ENCODE data around the gene COL3A1. TPM values are rescaled to one million over a fixed set of nuclear protein-coding genes. Genes with fewer than 3 reads are reported as not detected.

COL3A1 gene
- total RNA-seq = not detected

DNA sequence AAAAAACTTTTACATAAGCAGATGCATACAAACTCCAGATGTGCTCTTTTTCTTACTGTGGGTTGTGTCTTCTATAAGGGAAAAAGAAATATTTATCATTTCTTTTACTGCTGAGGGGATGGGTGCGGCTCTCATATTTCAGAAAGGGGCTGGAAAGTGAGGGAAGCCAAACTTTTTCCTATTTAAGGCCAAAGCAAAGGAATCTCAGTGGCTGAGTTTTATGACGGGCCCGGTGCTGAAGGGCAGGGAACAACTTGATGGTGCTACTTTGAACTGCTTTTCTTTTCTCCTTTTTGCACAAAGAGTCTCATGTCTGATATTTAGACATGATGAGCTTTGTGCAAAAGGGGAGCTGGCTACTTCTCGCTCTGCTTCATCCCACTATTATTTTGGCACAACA, at the start of gene COL3A1:
TSS of gene COL3A1 (plus strand) at position 210 of the 400 bp plus-strand sequence. CDS start at position 327, 117 bp downstream.
- CTCF ChIA-PET = interaction anchor here (0.7 kb wide), 1 partner anchor 73 kb away, joined by 3 read pairs; no protein-coding TSS in a partner anchor

DNA sequence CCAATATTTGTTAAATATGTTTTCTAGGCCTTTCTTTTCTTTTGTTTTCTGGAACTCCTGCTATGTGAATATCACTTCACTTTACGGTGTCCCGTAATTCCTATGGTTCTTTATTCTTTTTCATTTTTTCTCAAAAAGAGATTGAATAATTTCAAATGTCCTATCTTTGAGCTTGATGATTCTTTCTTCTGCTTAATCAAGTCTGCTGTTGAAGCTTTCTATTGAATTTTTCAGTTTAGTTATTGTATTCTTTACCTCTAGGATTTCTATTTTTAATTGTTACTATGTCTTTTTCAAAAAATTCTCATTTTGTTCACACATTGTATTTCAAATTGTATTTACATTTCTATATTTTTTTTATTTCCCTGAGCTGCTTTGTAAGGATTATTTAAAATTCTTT, 45.5 kb upstream of the COL3A1 start:
- Mint-ChIP-seq H3K36me3 (ENCODE audit: low read depth) (no peaks in the 10 kb centered on the region), H3K27ac (no peak overlapping the region), H3K4me3 (no peak overlapping the region), H3K4me1 (no peaks in the 10 kb centered on the region), H3K9me3 (no peaks in the 10 kb centered on the region), H3K27me3 (no peaks in the 10 kb centered on the region)
- ChIA-PET CTCF (no interaction called here), POLR2A (no interaction called here)
- no peak for DNase-seq

More for the DNA sequence above, at the start of gene COL3A1:
- H3K4me3 Mint-ChIP-seq = no peak within 1 kb of the TSS
- H3K27ac Mint-ChIP-seq = no peak within 1 kb of the TSS
- DNase-seq = no peak
- peaks cover 3% of the 10 kb centered on the region for H3K4me1 Mint-ChIP-seq
- H3K36me3 Mint-ChIP-seq (ENCODE audit: low read depth) = no peaks in the 10 kb centered on the region
- POLR2A ChIA-PET = no interaction called here
- no peaks in the 10 kb centered on the region for H3K9me3 Mint-ChIP-seq
- peaks cover 4% of the 10 kb centered on the region for H3K27me3 Mint-ChIP-seq

DNA sequence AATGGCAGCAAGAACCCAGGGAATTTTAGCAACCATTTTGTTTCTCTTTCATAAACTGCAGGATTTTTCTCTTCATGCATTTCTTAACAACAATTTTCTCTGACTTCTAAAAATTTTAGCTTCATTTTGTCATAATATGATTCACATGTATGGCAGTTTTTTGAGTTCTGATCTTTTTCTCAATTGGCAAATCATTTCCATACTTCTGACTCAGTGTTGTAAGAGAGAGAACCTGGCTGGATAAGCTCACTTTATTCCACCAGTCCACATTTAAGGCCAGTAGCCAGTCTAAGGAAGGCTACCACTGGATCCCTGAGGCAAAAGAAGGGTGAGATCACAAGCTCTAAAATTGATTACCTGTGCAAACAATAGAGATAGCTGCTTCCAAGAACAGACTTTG, 42.8 kb upstream of the COL3A1 start:
- H3K4me3 Mint-ChIP-seq = no peak overlapping the region
- H3K27me3 Mint-ChIP-seq = no peaks in the 10 kb centered on the region
- ChIA-PET POLR2A (no interaction called here), CTCF (no interaction called here)
- no peak for DNase-seq
- H3K9me3 Mint-ChIP-seq = no peaks in the 10 kb centered on the region
- no peaks in the 10 kb centered on the region for H3K4me1 Mint-ChIP-seq
- no peak overlapping the region for H3K27ac Mint-ChIP-seq
- no peaks in the 10 kb centered on the region for H3K36me3 Mint-ChIP-seq (ENCODE audit: low read depth)

DNA sequence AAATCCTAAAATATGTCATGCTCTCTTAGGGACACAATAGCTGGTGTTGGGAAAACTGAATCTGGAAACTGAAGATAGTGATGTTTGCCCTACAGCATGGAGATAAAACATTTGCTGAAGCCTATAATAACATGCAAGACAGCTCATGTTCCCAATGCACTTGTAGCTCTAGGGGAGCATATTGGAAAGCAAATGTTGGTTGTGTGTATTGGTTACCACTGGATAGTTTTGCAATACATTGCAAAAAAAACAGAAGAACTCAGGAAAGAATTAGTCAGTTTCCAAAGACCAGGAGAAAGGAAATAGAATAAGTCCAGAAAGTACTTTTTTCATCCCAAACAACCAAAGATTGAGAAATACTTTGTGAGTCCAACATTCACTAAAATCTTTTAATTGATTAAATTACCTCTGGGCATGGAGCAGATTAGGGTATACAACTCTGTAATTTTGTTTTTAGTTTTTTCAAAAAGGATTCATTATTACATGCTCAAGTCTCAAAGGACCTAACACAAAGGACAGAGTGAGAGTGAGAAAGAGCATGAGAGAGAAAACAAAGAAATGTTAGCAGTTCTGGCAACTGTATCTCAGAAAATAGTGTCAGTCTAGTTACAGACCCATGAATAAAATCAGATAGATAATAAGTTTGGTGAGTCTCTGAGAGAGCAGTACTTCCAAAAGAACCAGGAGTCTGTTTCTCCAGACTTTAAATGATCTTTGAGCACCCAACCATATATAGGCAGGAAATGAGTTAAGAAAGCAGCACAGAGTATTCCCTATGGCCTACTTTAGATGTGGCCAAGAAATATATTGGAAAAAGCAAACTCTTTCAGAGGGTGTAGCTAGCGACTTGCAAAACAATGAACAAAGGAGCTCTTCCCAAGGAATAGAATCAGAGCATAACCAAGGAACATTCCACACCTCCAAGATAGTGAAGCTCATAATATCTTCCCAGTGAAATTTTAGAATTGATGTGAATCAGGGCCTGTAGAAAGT, 36.6 kb upstream of the COL3A1 start:
- POLR2A ChIA-PET = no interaction called here

DNA sequence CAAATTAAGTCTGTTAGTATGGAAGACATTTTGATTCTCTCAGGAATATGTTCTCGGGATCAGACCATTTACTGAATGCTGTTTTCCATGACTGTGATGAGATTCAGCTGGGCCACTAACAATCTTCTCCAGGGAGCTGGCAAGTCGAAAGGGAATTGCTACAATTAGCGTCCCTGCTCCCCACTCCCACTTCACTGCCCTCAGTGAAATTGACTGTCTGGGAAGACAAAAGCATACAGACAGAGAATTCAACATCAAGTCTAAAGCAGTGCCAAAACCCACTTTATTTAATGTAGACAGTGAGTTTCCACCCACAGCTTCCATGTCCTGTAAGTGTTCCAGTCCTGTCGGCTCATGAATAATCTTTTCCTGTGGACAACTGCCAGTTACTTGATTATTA, 34.0 kb upstream of the COL3A1 start:
- H3K36me3 Mint-ChIP-seq (ENCODE audit: low read depth) = no peaks in the 10 kb centered on the region
- DNase-seq = no peak
- H3K9me3 Mint-ChIP-seq = no peaks in the 10 kb centered on the region
- ChIA-PET CTCF (no interaction called here), POLR2A (no interaction called here)
- no peaks in the 10 kb centered on the region for H3K27me3 Mint-ChIP-seq
- no peak overlapping the region for H3K27ac Mint-ChIP-seq
- H3K4me3 Mint-ChIP-seq = no peak overlapping the region
- no peaks in the 10 kb centered on the region for H3K4me1 Mint-ChIP-seq

More for the DNA sequence above, 36.6 kb upstream of the COL3A1 start:
- Mint-ChIP-seq H3K36me3 (ENCODE audit: low read depth) (no peaks in the 10 kb centered on the region), H3K4me3 (no peak overlapping the region), H3K4me1 (no peaks in the 10 kb centered on the region), H3K9me3 (no peaks in the 10 kb centered on the region), H3K27me3 (no peaks in the 10 kb centered on the region), H3K27ac (no peak overlapping the region)
- no peak for DNase-seq
- CTCF ChIA-PET = interaction anchor here (0.6 kb wide), 1 partner anchor 16 kb away, joined by 3 read pairs; no protein-coding TSS in a partner anchor

DNA sequence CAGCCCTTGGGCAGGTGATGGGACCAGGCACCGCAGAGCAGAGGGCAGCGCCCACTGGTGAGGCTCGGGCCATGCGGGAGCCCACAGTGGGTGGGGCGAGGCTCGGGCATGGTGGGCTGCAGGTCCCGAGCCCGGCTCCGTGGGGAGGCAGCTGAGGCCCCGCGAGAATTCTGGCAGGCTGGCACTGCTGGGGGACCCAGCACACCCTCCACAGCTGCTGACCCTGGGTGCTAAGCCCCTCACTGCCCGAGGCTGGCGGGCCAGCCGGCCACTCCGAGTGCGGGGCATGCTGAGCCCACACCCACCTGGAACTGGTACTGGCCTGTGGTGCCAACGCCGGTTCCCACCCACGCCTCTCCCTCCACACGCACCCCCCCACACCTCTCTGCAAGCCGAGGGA, 29.7 kb upstream of the COL3A1 start:
- Mint-ChIP-seq H3K4me3 (no peak overlapping the region), H3K36me3 (ENCODE audit: low read depth) (no peaks in the 10 kb centered on the region), H3K9me3 (no peaks in the 10 kb centered on the region), H3K27ac (no peak overlapping the region), H3K4me1 (no peaks in the 10 kb centered on the region), H3K27me3 (no peaks in the 10 kb centered on the region)
- ChIA-PET POLR2A (no interaction called here), CTCF (no interaction called here)
- DNase-seq = no peak

DNA sequence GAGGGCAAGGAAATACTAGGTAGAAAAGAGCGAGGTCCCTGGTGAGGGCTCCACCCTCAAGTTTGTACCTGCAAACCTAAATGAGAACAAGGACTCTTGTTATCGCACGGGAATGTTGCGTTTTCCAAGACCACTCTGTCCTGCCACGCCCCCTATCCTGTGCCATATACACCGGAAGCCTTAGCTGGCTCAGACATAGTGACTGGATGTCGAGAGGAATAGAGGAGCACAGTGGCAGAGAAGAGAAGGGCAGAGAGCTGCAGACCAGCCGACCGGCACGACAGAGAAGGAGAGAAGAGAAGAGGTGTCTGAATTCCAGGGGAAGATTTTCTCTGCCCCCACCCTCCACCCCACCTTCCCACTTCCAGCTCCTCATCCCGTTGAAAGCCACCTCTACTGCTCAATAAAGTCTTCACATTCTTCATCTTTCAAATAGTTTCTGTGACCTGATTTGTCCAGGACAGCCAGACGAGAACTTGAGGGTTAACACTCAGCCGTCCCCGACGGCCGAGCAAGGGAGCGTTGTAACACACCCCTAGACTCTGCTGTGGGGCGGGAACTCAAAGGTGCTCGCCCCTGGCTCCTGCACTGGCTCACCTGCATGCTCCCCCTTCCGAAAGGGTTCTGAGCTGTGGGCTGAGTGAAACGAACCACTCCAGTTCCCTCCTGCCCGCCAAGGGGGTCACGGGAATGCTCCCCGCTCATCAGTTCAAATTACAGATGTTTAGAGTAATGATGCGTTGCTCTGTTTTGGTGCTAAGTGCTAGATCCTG, 24.9 kb upstream of the COL3A1 start:
- Mint-ChIP-seq H3K4me3 (no peak overlapping the region), H3K9me3 (no peaks in the 10 kb centered on the region), H3K27me3 (no peaks in the 10 kb centered on the region), H3K4me1 (no peaks in the 10 kb centered on the region), H3K27ac (no peak overlapping the region), H3K36me3 (ENCODE audit: low read depth) (no peaks in the 10 kb centered on the region)
- POLR2A ChIA-PET = no interaction called here
- no peak for DNase-seq
- CTCF ChIA-PET = no interaction called here

DNA sequence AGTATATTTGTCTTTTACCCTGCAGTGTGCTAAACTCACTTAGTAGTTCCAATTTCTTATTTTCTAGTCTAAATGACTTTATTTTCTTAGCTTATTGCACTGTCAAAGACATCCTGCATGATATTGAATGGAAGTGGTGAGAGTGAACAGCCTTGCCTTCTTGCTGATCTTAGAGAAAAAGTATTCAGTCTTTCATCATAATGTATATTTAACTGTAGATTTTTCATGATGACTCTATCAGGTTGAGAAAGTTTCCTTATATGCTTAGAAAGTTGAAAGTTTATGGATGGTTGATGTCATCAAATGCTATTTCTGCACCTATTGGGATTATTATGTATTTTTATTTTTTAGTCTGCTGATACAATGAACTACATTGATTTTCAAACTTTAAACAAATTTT, 21.3 kb upstream of the COL3A1 start:
- CTCF ChIA-PET = no interaction called here
- no peaks in the 10 kb centered on the region for H3K4me1 Mint-ChIP-seq
- no peak for DNase-seq
- H3K36me3 Mint-ChIP-seq (ENCODE audit: low read depth) = no peaks in the 10 kb centered on the region
- no peaks in the 10 kb centered on the region for H3K27me3 Mint-ChIP-seq
- H3K27ac Mint-ChIP-seq = no peak overlapping the region
- no peaks in the 10 kb centered on the region for H3K9me3 Mint-ChIP-seq
- POLR2A ChIA-PET = no interaction called here
- H3K4me3 Mint-ChIP-seq = no peak overlapping the region

DNA sequence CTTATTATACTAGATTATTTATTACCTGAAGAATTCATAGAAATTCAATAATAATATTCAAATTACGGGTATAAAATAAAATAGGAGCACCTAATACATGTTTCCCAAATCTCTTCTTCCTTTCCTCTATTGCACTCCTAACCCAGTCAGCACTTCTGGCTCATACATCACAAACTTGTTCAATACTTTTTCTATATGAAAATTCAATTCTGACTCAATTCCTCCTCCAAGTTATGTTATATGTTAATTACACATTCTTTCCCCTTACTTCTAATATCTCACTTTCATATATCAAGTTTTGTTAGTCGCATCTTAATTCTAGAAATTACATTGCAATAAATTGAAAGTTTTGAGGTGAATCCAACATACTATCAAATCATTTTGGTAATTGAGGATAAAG, 17.9 kb upstream of the COL3A1 start:
- H3K4me1 Mint-ChIP-seq = no peaks in the 10 kb centered on the region
- H3K27ac Mint-ChIP-seq = no peak overlapping the region
- ChIA-PET POLR2A (no interaction called here), CTCF (no interaction called here)
- H3K9me3 Mint-ChIP-seq = no peaks in the 10 kb centered on the region
- H3K27me3 Mint-ChIP-seq = no peaks in the 10 kb centered on the region
- no peak for DNase-seq
- no peaks in the 10 kb centered on the region for H3K36me3 Mint-ChIP-seq (ENCODE audit: low read depth)
- H3K4me3 Mint-ChIP-seq = no peak overlapping the region

DNA sequence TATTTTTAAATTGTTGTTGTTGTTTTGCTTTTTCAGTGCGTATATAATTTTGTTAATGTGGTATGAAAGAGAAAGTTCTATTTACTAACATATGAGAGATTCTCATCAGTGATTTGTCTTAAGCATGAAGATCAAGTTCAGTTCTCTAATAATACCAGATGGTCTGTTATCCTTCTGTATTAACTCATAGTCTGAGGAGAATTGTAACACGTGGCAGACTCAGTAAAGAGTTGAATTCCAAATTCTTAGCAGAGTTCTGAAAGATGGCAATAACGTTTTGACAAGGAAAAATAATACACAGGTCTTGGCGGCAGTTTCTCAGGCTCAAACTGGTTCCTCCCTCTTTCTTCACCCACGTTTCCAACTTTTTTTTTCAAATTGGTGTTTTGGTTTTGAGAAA, 17.2 kb upstream of the COL3A1 start:
- no peaks in the 10 kb centered on the region for H3K9me3 Mint-ChIP-seq
- H3K4me3 Mint-ChIP-seq = no peak overlapping the region
- DNase-seq = no peak
- CTCF ChIA-PET = no interaction called here
- no peaks in the 10 kb centered on the region for H3K4me1 Mint-ChIP-seq
- POLR2A ChIA-PET = no interaction called here
- no peak overlapping the region for H3K27ac Mint-ChIP-seq
- no peaks in the 10 kb centered on the region for H3K27me3 Mint-ChIP-seq
- H3K36me3 Mint-ChIP-seq (ENCODE audit: low read depth) = no peaks in the 10 kb centered on the region

DNA sequence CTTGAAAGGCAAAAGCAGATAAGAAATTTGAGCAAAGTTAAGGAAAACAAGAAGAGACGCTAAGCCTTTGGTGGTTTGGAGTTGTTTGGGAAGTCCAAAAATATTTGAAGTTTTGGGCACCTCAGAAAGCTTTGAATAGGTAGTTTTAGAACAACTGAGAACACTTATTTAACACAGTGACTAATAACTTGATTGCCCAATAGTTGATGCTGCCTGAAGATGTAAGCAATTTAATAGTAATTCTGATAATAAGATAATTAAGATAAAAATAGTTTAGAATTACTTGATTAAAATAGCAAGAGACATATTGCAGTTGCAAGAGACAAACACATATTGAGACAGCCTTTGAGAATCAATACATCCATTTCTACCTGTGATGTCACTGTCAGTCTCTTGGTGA, 16.5 kb upstream of the COL3A1 start:
- no peak for DNase-seq
- ChIA-PET POLR2A (interaction anchor here (0.6 kb wide), 1 partner anchor 59 kb away, joined by 3 read pairs; no protein-coding TSS in a partner anchor), CTCF (no interaction called here)
- Mint-ChIP-seq H3K27ac (no peak overlapping the region), H3K27me3 (no peaks in the 10 kb centered on the region), H3K4me3 (no peak overlapping the region), H3K36me3 (ENCODE audit: low read depth) (no peaks in the 10 kb centered on the region), H3K9me3 (no peaks in the 10 kb centered on the region), H3K4me1 (no peaks in the 10 kb centered on the region)

DNA sequence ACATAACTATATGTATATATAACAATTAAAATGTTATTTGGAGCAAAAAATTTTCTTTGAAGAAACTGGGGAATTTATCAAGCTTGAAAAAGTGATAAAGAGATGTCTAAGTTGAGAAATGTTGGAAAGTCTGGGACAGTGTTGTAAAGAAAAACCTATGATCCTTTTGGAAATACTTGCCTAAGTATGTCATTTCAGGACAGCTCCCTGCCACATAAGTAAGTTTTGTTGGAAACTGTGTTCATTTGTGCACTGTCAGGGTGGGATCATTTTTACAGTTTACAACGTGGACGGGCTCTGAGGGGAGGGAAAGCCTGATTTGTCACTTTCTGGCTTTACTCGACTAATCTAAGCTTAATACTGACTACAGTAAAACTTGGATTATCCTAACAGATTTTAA, 10.4 kb upstream of the COL3A1 start:
- Mint-ChIP-seq H3K36me3 (ENCODE audit: low read depth) (no peaks in the 10 kb centered on the region), H3K4me1 (no peaks in the 10 kb centered on the region), H3K27ac (no peak overlapping the region), H3K9me3 (no peaks in the 10 kb centered on the region), H3K4me3 (no peak overlapping the region), H3K27me3 (no peaks in the 10 kb centered on the region)
- ChIA-PET POLR2A (no interaction called here), CTCF (interaction anchor here (0.7 kb wide), 1 partner anchor 61 kb away, joined by 3 read pairs; no protein-coding TSS in a partner anchor)
- DNase-seq = no peak

DNA sequence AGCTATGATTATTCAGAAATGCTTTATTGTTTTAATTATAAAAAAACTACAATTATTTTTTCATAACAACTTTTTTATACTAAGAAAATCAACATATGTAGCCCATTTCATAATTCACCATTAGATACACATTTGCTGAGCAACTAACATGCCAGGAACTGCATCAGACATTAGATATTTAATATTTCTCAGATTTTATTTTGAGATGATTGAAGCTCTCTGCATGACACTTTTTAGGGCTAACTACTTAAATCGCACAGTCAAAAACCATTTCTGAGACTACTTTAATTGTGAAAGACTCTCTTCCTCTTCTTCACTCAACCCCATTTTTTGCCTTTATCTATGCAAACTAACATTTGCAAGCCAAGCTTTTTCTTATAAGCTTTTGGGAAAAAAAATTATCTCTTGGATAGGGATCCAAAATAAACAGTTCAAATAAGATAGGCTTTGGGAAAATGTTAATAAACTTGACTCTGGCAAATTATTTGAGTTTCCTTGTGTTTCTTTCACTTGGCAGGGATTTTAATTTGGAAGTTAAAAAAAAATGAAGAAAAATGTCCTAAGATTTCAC, 9.1 kb upstream of the COL3A1 start:
- DNase-seq = no peak
- Mint-ChIP-seq H3K4me1 (no peaks in the 10 kb centered on the region), H3K9me3 (no peaks in the 10 kb centered on the region), H3K27me3 (no peaks in the 10 kb centered on the region), H3K4me3 (no peak overlapping the region), H3K36me3 (ENCODE audit: low read depth) (no peaks in the 10 kb centered on the region), H3K27ac (no peak overlapping the region)
- ChIA-PET CTCF (no interaction called here), POLR2A (no interaction called here)

All from activated CD4-positive, alpha-beta T cell treated with anti-CD3 and anti-CD28 coated beads, Interleukin-2, amount 10 ng/mL, durations not matched to agents 7 days and 5 days (primary cell).